Astrocyte (in vitro differentiated cells and primary cell): ENCODE results near the gene NPAS3. TPM values are rescaled to one million over a fixed set of nuclear protein-coding genes. Genes with fewer than 3 reads are reported as not detected.

Experiments used
- DNase-seq: peaks from one replicate; pipeline ENCODE4 v3.0.0-alpha.2; 2010; ENCODE audit warnings: low read depth
- FAIRE-seq: peaks from 2 replicates; lab custom pipeline; 2011; peaks lifted over from hg19 to GRCh38; lab: Jason Lieb, UNC
- H2AFZ ChIP-seq: 2 replicates; pipeline ENCODE4 v1.6.0; 2012; ENCODE audit warnings: low read depth, low read length, inconsistent platforms
- H3K27ac ChIP-seq: 2 replicates; pipeline ENCODE4 v1.5.1; 2011; ENCODE audit warnings: low read depth, low read length, inconsistent platforms
- H3K27me3 ChIP-seq: 2 replicates; pipeline ENCODE4 v1.6.0; 2011; ENCODE audit warnings: low read length, inconsistent platforms; ENCODE audit not compliant: insufficient read depth
- H3K36me3 ChIP-seq: 2 replicates; pipeline ENCODE4 v1.5.1; 2011; ENCODE audit warnings: low read length, inconsistent platforms; ENCODE audit not compliant: insufficient read depth
- H3K4me1 ChIP-seq: 2 replicates; pipeline ENCODE4 v1.5.1; 2011; ENCODE audit warnings: low read length, inconsistent platforms; ENCODE audit not compliant: insufficient read depth
- H3K4me2 ChIP-seq: 2 replicates; pipeline ENCODE4 v1.6.0; 2012; ENCODE audit warnings: low read length, inconsistent platforms
- H3K4me3 ChIP-seq: 2 replicates; pipeline ENCODE4 v1.5.1; 2011; ENCODE audit warnings: low read depth, mild to moderate bottlenecking, low read length, inconsistent platforms; ENCODE audit not compliant: insufficient read depth
- H3K79me2 ChIP-seq: 2 replicates; pipeline ENCODE4 v1.6.0; 2012; ENCODE audit warnings: mild to moderate bottlenecking, low read length, inconsistent platforms; ENCODE audit not compliant: insufficient read depth
- H3K9ac ChIP-seq: 2 replicates; pipeline ENCODE4 v1.6.0; 2012; ENCODE audit warnings: mild to moderate bottlenecking, low read length, inconsistent platforms
- H3K9me3 ChIP-seq: 2 replicates; pipeline ENCODE4 v1.5.1; 2012; ENCODE audit warnings: low read depth, mild to moderate bottlenecking, low read length, inconsistent platforms; ENCODE audit not compliant: insufficient read depth
- H4K20me1 ChIP-seq: 2 replicates; pipeline ENCODE4 v1.6.0; 2012; ENCODE audit warnings: low read length, inconsistent platforms; ENCODE audit not compliant: insufficient read depth
- H3K27ac Mint-ChIP-seq: one replicate; pipeline ENCODE4 v1.8.0; 2021; ENCODE audit warnings: mild to moderate bottlenecking, mixed read lengths; ENCODE audit not compliant: unreplicated experiment
- H3K27me3 Mint-ChIP-seq: one replicate; pipeline ENCODE4 v1.8.0; 2021; ENCODE audit warnings: low read depth, mixed read lengths; ENCODE audit not compliant: unreplicated experiment
- H3K36me3 Mint-ChIP-seq: one replicate; pipeline ENCODE4 v1.8.0; 2021; ENCODE audit warnings: low read depth, mixed read lengths; ENCODE audit not compliant: unreplicated experiment
- H3K4me1 Mint-ChIP-seq: one replicate; pipeline ENCODE4 v1.8.0; 2021; ENCODE audit warnings: low read depth, mixed read lengths; ENCODE audit not compliant: unreplicated experiment
- H3K4me3 Mint-ChIP-seq: one replicate; pipeline ENCODE4 v1.8.0; 2021; ENCODE audit warnings: mild to moderate bottlenecking, moderate library complexity, mixed read lengths; ENCODE audit not compliant: unreplicated experiment
- H3K9me3 Mint-ChIP-seq: one replicate; pipeline ENCODE4 v1.8.0; 2021; ENCODE audit warnings: mild to moderate bottlenecking, mixed read lengths; ENCODE audit not compliant: unreplicated experiment
- CTCF ChIP-seq: IDR thresholded peaks from 2 replicates; pipeline ENCODE4 v1.5.1; 2011; ENCODE audit warnings: low read depth, mild to moderate bottlenecking, inconsistent platforms, low read length, moderate library complexity; ENCODE audit not compliant: insufficient read depth
- EZH2 ChIP-seq: IDR thresholded peaks from 2 replicates; pipeline ENCODE4 v1.6.1; 2012; ENCODE audit warnings: mild to moderate bottlenecking, low read length, inconsistent platforms; ENCODE audit not compliant: insufficient read depth
- total RNA-seq: library from RNA; stranded (reverse); gene quantifications from 2 replicates; pipeline ENCODE4 v1.2.1, GENCODE V29; 2021

NPAS3 gene
- total RNA-seq, 1 donor from 2014 or later: 2.6 TPM

GRCh38 chr14:33573301-33573880 lies 634.7 kb downstream of the NPAS3 start:
- H3K36me3 Mint-ChIP-seq: no peaks in the 10 kb centered on the region

GRCh38 chr14:33576014-33576413 lies 637.3 kb downstream of the NPAS3 start:
- Mint-ChIP-seq H3K27me3 (peaks cover 1% of the 10 kb centered on the region), H3K4me3 (no peak overlapping the region), H3K4me1 (peaks cover 1% of the 10 kb centered on the region), H3K27ac (no peak overlapping the region), H3K9me3 (peaks cover 3% of the 10 kb centered on the region), H3K36me3 (no peaks in the 10 kb centered on the region)
- no peak overlapping the region for H3K4me3 ChIP-seq
- H3K36me3 ChIP-seq: no peaks in the 10 kb centered on the region
- DNase-seq: no peak
- no peak overlapping the region for H3K9ac ChIP-seq
- peaks cover 7% of the 10 kb centered on the region for H3K4me1 ChIP-seq
- no peak overlapping the region for H3K27ac ChIP-seq
- no peaks in the 10 kb centered on the region for H3K9me3 ChIP-seq
- no peak overlapping the region for H2AFZ ChIP-seq
- H3K79me2 ChIP-seq: no peaks in the 10 kb centered on the region
- no peaks in the 10 kb centered on the region for H4K20me1 ChIP-seq
- FAIRE-seq: no peak
- TF ChIP-seq CTCF: no peak
- no peak overlapping the region for H3K4me2 ChIP-seq
- H3K27me3 ChIP-seq: no peaks in the 10 kb centered on the region

More at GRCh38 chr14:33573301-33573880, 634.7 kb downstream of the NPAS3 start:
- H3K4me3 Mint-ChIP-seq: no peak overlapping the region
- no peak overlapping the region for H2AFZ ChIP-seq
- H3K27ac Mint-ChIP-seq: no peak overlapping the region
- peak; percentile 46 for DNase-seq
- peaks cover 3% of the 10 kb centered on the region for H3K9me3 Mint-ChIP-seq
- H3K4me2 ChIP-seq: no peak overlapping the region
- FAIRE-seq: no peak
- H3K4me1 ChIP-seq: peaks cover 33% of the 10 kb centered on the region
- H4K20me1 ChIP-seq: no peaks in the 10 kb centered on the region
- H3K36me3 ChIP-seq: no peaks in the 10 kb centered on the region
- H3K27me3 Mint-ChIP-seq: peaks cover 1% of the 10 kb centered on the region
- H3K27me3 ChIP-seq: no peaks in the 10 kb centered on the region
- no peak overlapping the region for H3K9ac ChIP-seq
- TF ChIP-seq CTCF (no peak), EZH2 (no peak)
- no peak overlapping the region for H3K4me3 ChIP-seq
- no peak overlapping the region for H3K27ac ChIP-seq
- H3K79me2 ChIP-seq: no peaks in the 10 kb centered on the region
- H3K9me3 ChIP-seq: no peaks in the 10 kb centered on the region
- peaks cover 23% of the 10 kb centered on the region for H3K4me1 Mint-ChIP-seq

GRCh38 chr14:33578461-33579216 lies 640.0 kb downstream of the NPAS3 start:
- H3K4me3 ChIP-seq: no peak overlapping the region
- Mint-ChIP-seq H3K27me3 (peaks cover 1% of the 10 kb centered on the region), H3K36me3 (no peaks in the 10 kb centered on the region), H3K4me1 (no peaks in the 10 kb centered on the region), H3K4me3 (no peak overlapping the region), H3K9me3 (peaks cover 3% of the 10 kb centered on the region), H3K27ac (no peak overlapping the region)
- no peaks in the 10 kb centered on the region for H3K27me3 ChIP-seq
- no peaks in the 10 kb centered on the region for H3K36me3 ChIP-seq
- H3K9ac ChIP-seq: no peak overlapping the region
- no peaks in the 10 kb centered on the region for H4K20me1 ChIP-seq
- no peak overlapping the region for H3K4me2 ChIP-seq
- H2AFZ ChIP-seq: no peak overlapping the region
- DNase-seq (no peak), FAIRE-seq (no peak)
- no peaks in the 10 kb centered on the region for H3K9me3 ChIP-seq
- no peak for TF ChIP-seq CTCF
- TF ChIP-seq EZH2: no peak
- H3K27ac ChIP-seq: no peak overlapping the region
- no peaks in the 10 kb centered on the region for H3K4me1 ChIP-seq
- H3K79me2 ChIP-seq: no peaks in the 10 kb centered on the region
